Measurements from ENCODE around the gene DPAGT1. TPM values are rescaled to one million over a fixed set of nuclear protein-coding genes. Genes with fewer than 3 reads are reported as not detected.

DPAGT1 gene
- total and polyA plus RNA-seq, 2 of the 8 experiments (the other 6 are each of a cell fraction or from before 2014, with no cell fraction given): 59.8 to 236 TPM

DNA sequence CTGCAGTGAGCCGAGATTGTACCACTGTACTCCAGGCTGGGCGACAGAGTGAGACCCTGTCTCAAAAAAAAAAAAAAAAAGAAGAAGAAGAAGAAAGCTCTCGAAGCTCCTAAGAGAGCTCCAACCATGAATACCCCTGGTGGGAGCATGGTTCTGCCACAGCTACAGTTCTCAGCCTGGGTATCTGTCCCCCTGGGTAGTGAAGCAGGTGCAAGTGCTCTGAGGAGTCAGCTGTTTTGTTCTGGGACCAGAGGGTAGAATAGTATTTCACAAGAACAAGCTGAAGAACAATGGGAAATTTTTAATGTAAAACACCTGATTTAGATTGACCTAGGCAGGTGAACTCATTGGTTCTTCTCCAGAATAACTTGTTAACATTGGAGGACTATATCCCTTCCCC is 40.4 kb downstream of the DPAGT1 start (continued):
- TF ChIP-seq POU5F1 (IDR thresholded peaks at IDR 0.05; ENCODE audit: low read depth, low read length): no peak
- TF ChIP-seq, protein P1, sequence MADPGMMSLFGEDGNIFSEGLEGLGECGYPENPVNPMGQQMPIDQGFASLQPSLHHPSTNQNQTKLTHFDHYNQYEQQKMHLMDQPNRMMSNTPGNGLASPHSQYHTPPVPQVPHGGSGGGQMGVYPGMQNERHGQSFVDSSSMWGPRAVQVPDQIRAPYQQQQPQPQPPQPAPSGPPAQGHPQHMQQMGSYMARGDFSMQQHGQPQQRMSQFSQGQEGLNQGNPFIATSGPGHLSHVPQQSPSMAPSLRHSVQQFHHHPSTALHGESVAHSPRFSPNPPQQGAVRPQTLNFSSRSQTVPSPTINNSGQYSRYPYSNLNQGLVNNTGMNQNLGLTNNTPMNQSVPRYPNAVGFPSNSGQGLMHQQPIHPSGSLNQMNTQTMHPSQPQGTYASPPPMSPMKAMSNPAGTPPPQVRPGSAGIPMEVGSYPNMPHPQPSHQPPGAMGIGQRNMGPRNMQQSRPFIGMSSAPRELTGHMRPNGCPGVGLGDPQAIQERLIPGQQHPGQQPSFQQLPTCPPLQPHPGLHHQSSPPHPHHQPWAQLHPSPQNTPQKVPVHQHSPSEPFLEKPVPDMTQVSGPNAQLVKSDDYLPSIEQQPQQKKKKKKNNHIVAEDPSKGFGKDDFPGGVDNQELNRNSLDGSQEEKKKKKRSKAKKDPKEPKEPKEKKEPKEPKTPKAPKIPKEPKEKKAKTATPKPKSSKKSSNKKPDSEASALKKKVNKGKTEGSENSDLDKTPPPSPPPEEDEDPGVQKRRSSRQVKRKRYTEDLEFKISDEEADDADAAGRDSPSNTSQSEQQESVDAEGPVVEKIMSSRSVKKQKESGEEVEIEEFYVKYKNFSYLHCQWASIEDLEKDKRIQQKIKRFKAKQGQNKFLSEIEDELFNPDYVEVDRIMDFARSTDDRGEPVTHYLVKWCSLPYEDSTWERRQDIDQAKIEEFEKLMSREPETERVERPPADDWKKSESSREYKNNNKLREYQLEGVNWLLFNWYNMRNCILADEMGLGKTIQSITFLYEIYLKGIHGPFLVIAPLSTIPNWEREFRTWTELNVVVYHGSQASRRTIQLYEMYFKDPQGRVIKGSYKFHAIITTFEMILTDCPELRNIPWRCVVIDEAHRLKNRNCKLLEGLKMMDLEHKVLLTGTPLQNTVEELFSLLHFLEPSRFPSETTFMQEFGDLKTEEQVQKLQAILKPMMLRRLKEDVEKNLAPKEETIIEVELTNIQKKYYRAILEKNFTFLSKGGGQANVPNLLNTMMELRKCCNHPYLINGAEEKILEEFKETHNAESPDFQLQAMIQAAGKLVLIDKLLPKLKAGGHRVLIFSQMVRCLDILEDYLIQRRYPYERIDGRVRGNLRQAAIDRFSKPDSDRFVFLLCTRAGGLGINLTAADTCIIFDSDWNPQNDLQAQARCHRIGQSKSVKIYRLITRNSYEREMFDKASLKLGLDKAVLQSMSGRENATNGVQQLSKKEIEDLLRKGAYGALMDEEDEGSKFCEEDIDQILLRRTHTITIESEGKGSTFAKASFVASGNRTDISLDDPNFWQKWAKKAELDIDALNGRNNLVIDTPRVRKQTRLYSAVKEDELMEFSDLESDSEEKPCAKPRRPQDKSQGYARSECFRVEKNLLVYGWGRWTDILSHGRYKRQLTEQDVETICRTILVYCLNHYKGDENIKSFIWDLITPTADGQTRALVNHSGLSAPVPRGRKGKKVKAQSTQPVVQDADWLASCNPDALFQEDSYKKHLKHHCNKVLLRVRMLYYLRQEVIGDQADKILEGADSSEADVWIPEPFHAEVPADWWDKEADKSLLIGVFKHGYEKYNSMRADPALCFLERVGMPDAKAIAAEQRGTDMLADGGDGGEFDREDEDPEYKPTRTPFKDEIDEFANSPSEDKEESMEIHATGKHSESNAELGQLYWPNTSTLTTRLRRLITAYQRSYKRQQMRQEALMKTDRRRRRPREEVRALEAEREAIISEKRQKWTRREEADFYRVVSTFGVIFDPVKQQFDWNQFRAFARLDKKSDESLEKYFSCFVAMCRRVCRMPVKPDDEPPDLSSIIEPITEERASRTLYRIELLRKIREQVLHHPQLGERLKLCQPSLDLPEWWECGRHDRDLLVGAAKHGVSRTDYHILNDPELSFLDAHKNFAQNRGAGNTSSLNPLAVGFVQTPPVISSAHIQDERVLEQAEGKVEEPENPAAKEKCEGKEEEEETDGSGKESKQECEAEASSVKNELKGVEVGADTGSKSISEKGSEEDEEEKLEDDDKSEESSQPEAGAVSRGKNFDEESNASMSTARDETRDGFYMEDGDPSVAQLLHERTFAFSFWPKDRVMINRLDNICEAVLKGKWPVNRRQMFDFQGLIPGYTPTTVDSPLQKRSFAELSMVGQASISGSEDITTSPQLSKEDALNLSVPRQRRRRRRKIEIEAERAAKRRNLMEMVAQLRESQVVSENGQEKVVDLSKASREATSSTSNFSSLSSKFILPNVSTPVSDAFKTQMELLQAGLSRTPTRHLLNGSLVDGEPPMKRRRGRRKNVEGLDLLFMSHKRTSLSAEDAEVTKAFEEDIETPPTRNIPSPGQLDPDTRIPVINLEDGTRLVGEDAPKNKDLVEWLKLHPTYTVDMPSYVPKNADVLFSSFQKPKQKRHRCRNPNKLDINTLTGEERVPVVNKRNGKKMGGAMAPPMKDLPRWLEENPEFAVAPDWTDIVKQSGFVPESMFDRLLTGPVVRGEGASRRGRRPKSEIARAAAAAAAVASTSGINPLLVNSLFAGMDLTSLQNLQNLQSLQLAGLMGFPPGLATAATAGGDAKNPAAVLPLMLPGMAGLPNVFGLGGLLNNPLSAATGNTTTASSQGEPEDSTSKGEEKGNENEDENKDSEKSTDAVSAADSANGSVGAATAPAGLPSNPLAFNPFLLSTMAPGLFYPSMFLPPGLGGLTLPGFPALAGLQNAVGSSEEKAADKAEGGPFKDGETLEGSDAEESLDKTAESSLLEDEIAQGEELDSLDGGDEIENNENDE (IDR thresholded peaks at IDR 0.05; ENCODE audit: insufficient replicate concordance, low read length): no peak
